Parietal lobe (tissue), 1 donor: ENCODE results near the gene VN1R2. TPM values are rescaled to one million over a fixed set of nuclear protein-coding genes. Genes with fewer than 3 reads are reported as not detected.

Experiments
- total RNA-seq: library from RNA; depleted of rRNA; stranded (reverse); fragments of >200 nt; gene quantifications from one replicate; pipeline ENCODE4 v1.2.3, GENCODE V29; 2014

The VN1R2 gene
- total RNA-seq, result not detected

GRCh38 chr19:53257715-53258342, at the start of gene VN1R2:
TSS of gene VN1R2 (plus strand) at chr19:53258292. CDS start at chr19:53258376, 84 bp downstream.

GRCh38 chr19:53254411-53255341, 3.4 kb upstream of the VN1R2 start, which contains the start of gene ZNF677:
TSS of gene ZNF677 (minus strand) at chr19:53254873. CDS start at chr19:53251550, 3,323 bp downstream.

GRCh38 chr19:53267623-53268022, 9.5 kb downstream of the VN1R2 start, which contains the start of gene VN1R4:
TSS of gene VN1R4 (minus strand) at chr19:53267723. CDS start at chr19:53267665, 58 bp downstream.

Other genes with a start within 250 kb of the VN1R2 start
- not detected for gene ERVV-1, start 244.4 kb upstream of the VN1R2 start, total RNA-seq
- not detected for gene ERVV-2, start 213.6 kb upstream of the VN1R2 start, total RNA-seq
- gene ZNF160, start 154.9 kb upstream of the VN1R2 start, total RNA-seq, result 62.3 TPM
- gene ZNF415, start 125.4 kb upstream of the VN1R2 start, total RNA-seq, result 32.2 TPM
- 25.7 TPM for gene ZNF347, start 99.2 kb upstream of the VN1R2 start, total RNA-seq
- 10.0 TPM for gene ZNF665, start 64.9 kb upstream of the VN1R2 start, total RNA-seq
- gene ZNF677, start 3.4 kb upstream of the VN1R2 start, total RNA-seq, result 45.7 TPM
- not detected for gene VN1R4, start 9.4 kb downstream of the VN1R2 start, total RNA-seq
- 21.3 TPM for gene ZNF845, start 75.5 kb downstream of the VN1R2 start, total RNA-seq
- gene ZNF525, start 107.4 kb downstream of the VN1R2 start, total RNA-seq, result 22.5 TPM
- gene ZNF765, start 136.9 kb downstream of the VN1R2 start, total RNA-seq, result 34.7 TPM
- gene ZNF761, start 173.7 kb downstream of the VN1R2 start, total RNA-seq, result 20.7 TPM
- 4.7 TPM for gene ZNF813, start 209.4 kb downstream of the VN1R2 start, total RNA-seq